ENCODE results near the gene LAGE3. TPM values are rescaled to one million over a fixed set of nuclear protein-coding genes. Genes with fewer than 3 reads are reported as not detected.
A peak's percentile ranks its signal among the peaks of the same experiment; 100 is the strongest.

LAGE3 gene
- total and polyA plus RNA-seq, 2 of the 13 experiments (the other 11 are each of a cell fraction or from before 2014, with no cell fraction given): 7.6 to 12.7 TPM

- TF ChIP-seq ARID5B (CRISPR knock-in tag; IDR thresholded peaks at IDR 0.05): no peak
- TF ChIP-seq SOX13 (IDR thresholded peaks at IDR 0.05): no peak
- TF ChIP-seq SOX13 (CRISPR knock-in tag; conservative IDR thresholded peaks at IDR 0.05 in 1 of 2, IDR thresholded peaks at IDR 0.05 in 1 of 2): 0 out of 4 replicates have a peak, but pooled peaks of 1 of the 2 experiments have one; percentile 23
- TF ChIP-seq ZNF274 (CRISPR knock-in tag; IDR thresholded peaks at IDR 0.05): 0 out of 2 replicates have a peak, but pooled peaks have one; percentile 44
- no peak for TF ChIP-seq TFE3 (CRISPR knock-in tag; IDR thresholded peaks at IDR 0.05)
- TF ChIP-seq ZNF276 (CRISPR knock-in tag; IDR thresholded peaks at IDR 0.05; ENCODE audit: low read depth): 0 out of 2 replicates have a peak, but pooled peaks have one; percentile 58
- no peak for TF ChIP-seq RBM39 (IDR thresholded peaks at IDR 0.05; ENCODE audit: low read depth, low read length, poor library complexity, severe bottlenecking)
- 0 out of 2 replicates have a peak, but pooled peaks have one; percentile 27 for TF ChIP-seq ZMYM4 (CRISPR knock-in tag; IDR thresholded peaks at IDR 0.05)
- peak; percentile 67 for TF ChIP-seq ZFX (CRISPR knock-in tag; IDR thresholded peaks at IDR 0.05; ENCODE audit: low read depth)
- no peak for TF ChIP-seq ZNF556 (CRISPR knock-in tag; IDR thresholded peaks at IDR 0.05; ENCODE audit: borderline replicate concordance)
- peak; percentile 65; the same call in 1 of the 2 replicates for TF ChIP-seq TMF1 (CRISPR knock-in tag; IDR thresholded peaks at IDR 0.05; ENCODE audit: low read depth)
- 0 out of 2 replicates have a peak, but pooled peaks have one; percentile 37 for TF ChIP-seq ZNF775 (CRISPR knock-in tag; IDR thresholded peaks at IDR 0.05; ENCODE audit: borderline replicate concordance)
- no peak for TF ChIP-seq CSRNP1 (CRISPR knock-in tag; IDR thresholded peaks at IDR 0.05)
- no peak for TF ChIP-seq TRIM24 (CRISPR knock-in tag; IDR thresholded peaks at IDR 0.05)
- TF ChIP-seq LRRFIP1 (CRISPR knock-in tag; conservative IDR thresholded peaks at IDR 0.05): no peak
These were observed at the start of gene LAGE3 (continued) for GRCh38 chrX:154478728-154479622.
